Right lobe of liver (tissue), 4 donors: ENCODE results near the gene ATXN10.

ENCODE experiments used
- CTCF ChIP-seq, 4 donors: fragments of 200-600 bp in 3 of 4; fragments of 450-650 bp in 1 of 4; IDR thresholded peaks; one replicate each; pipeline versions ENCODE4 v1.5.1 to v1.8.0; 2016 to 2022; ENCODE audit warnings: antibody characterized with exemption in 4 of 4, mild to moderate bottlenecking in 2 of 4
- POLR2A ChIP-seq: fragments of 450-650 bp; IDR thresholded peaks from one replicate; pipeline ENCODE4 v1.6.1; 2017; ENCODE audit warnings: antibody characterized with exemption, mild to moderate bottlenecking
- donor health status: DM: no; HTN: no; CAD: no.
- donor health status: DM: no; HTN: no; CAD: no.
- donor health status: DM: no; HTN: yes; CAD: no.

GRCh38 chr22:45885941-45886395 lies 214.3 kb downstream of the ATXN10 start:
- no peak for TF ChIP-seq CTCF (IDR thresholded peaks at IDR 0.05)
- no peak for TF ChIP-seq POLR2A
